DMS 273 (cell line): Measurements from ENCODE around the gene CD207.
"Not testable (repeated sequence)": the region's sequence is repeated elsewhere in the genome, so short reads cannot be mapped to it uniquely, and the experiment has no call there.

Source experiments
- DNase-seq: peaks from one replicate; lab custom pipeline; 2025; ENCODE audit not compliant: unreplicated experiment; lab: John Stamatoyannopoulos, UW

Gene CD207

GRCh38 chr2:70829916-70830315 lies 5.7 kb downstream of the CD207 start:
- DNase-seq: no peak

- no peak for DNase-seq
These were observed 6.4 kb downstream of the CD207 start for GRCh38 chr2:70828914-70829824.

GRCh38 chr2:70828115-70828514 lies 7.5 kb downstream of the CD207 start:
- DNase-seq: peak; percentile 14

GRCh38 chr2:70827388-70827787 lies 8.2 kb downstream of the CD207 start:
- DNase-seq: no peak

GRCh38 chr2:70826696-70827350 lies 8.8 kb downstream of the CD207 start:
- no peak for DNase-seq

- no peak for DNase-seq
These were observed 12.4 kb downstream of the CD207 start for GRCh38 chr2:70823249-70823648.

GRCh38 chr2:70822843-70823242 lies 12.8 kb downstream of the CD207 start:
- DNase-seq: no peak

- no peak for DNase-seq
These were observed 15.1 kb downstream of the CD207 start, which contains the start of gene CLEC4F for GRCh38 chr2:70820499-70820898. Gene CLEC4F (minus strand): TSS chr2:70820599. CDS start chr2:70820523, 76 bp downstream.

- peak; percentile 12 for DNase-seq
These were observed 18.2 kb downstream of the CD207 start for GRCh38 chr2:70817284-70817954.

- no peak for DNase-seq
These were observed 18.9 kb downstream of the CD207 start for GRCh38 chr2:70816726-70817125.

- peak; percentile 73 for DNase-seq
These were observed 26.3 kb downstream of the CD207 start for GRCh38 chr2:70808983-70809958.

GRCh38 chr2:70807828-70808118 lies 27.8 kb downstream of the CD207 start:
- DNase-seq: no peak

- peak; percentile 52 for DNase-seq
These were observed 28.4 kb downstream of the CD207 start for GRCh38 chr2:70807102-70807827.

- no peak for DNase-seq
These were observed 29.0 kb downstream of the CD207 start for GRCh38 chr2:70806620-70807019.

GRCh38 chr2:70806013-70806412 lies 29.6 kb downstream of the CD207 start:
- no peak for DNase-seq

- no peak for DNase-seq
These were observed 33.9 kb downstream of the CD207 start for GRCh38 chr2:70801607-70802263.

- DNase-seq: no peak
These were observed 35.9 kb downstream of the CD207 start for GRCh38 chr2:70799706-70800105.

GRCh38 chr2:70797996-70798395 lies 37.6 kb downstream of the CD207 start:
- DNase-seq: not testable (repeated sequence)

GRCh38 chr2:70797506-70797905 lies 38.1 kb downstream of the CD207 start:
- no peak for DNase-seq
